GM19324 (cell line): ENCODE data around the gene ACTMAP.
A peak's percentile ranks its signal among the peaks of the same experiment; 100 is the strongest.
"Not testable (repeated sequence)": the region's sequence is repeated elsewhere in the genome, so short reads cannot be mapped to it uniquely, and the experiment has no call there.

ENCODE experiments used
- ATAC-seq: cut with Tn5 transposase; IDR thresholded peaks from one replicate; pipeline ENCODE4 v1.9.1; 2021; ENCODE audit warnings: mild to moderate bottlenecking, moderate library complexity; ENCODE audit not compliant: unreplicated experiment, low FRiP score

Gene ACTMAP, protein sequence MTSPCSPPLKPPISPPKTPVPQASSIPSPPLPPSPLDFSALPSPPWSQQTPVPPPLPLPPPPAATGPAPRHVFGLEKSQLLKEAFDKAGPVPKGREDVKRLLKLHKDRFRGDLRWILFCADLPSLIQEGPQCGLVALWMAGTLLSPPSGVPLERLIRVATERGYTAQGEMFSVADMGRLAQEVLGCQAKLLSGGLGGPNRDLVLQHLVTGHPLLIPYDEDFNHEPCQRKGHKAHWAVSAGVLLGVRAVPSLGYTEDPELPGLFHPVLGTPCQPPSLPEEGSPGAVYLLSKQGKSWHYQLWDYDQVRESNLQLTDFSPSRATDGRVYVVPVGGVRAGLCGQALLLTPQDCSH

GRCh38 chr19:40750058-40750873 is at the start of gene ACTMAP:
Gene ACTMAP, minus strand, starts transcription at chr19:40750477. Its CDS starts 674 bp downstream, at chr19:40749803.
- peak; percentile 86 for ATAC-seq

GRCh38 chr19:40799558-40800338 is 49.5 kb upstream of the ACTMAP start:
- ATAC-seq: no peak

GRCh38 chr19:40798683-40799557 is 48.6 kb upstream of the ACTMAP start, which contains the start of gene EGLN2:
Gene EGLN2, plus strand, starts transcription at chr19:40799191. Its CDS starts 1,382 bp downstream, at chr19:40800573.
- peak; percentile 85 for ATAC-seq

DNA sequence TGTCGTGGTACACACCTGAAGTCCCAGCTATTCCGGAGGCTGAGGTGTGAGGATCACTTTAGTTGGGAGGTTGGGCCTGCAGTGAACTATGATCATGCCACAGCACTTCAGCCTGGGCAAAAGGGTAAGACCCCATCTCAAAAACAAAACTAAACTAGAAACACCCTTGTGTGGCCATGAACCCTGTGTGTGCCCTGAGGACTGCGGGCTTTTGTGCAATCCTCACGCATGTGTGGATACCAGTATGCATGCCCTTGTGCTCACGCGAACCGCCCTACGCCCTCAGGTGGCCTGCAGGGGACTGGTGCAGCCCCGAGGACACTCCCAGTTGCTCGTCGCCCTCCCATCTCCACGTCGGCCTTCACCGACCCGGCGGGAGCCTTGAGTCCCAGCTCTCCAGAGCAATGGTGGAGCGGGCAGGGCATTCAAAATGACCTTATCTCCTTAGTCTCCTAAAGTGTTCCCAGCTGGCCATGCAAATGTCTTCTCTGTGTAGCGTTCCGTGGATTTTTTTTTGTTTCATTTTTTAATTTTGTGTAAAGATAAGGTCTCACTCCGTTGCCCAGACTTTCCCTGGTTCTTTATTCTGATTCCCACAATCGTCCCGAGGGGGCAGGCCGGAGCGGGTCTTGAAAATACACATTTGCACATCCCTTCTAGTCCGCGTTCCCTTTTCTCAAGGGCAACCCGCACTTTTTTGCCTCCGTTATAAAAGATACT is 47.8 kb upstream of the ACTMAP start:
- ATAC-seq: no peak

DNA sequence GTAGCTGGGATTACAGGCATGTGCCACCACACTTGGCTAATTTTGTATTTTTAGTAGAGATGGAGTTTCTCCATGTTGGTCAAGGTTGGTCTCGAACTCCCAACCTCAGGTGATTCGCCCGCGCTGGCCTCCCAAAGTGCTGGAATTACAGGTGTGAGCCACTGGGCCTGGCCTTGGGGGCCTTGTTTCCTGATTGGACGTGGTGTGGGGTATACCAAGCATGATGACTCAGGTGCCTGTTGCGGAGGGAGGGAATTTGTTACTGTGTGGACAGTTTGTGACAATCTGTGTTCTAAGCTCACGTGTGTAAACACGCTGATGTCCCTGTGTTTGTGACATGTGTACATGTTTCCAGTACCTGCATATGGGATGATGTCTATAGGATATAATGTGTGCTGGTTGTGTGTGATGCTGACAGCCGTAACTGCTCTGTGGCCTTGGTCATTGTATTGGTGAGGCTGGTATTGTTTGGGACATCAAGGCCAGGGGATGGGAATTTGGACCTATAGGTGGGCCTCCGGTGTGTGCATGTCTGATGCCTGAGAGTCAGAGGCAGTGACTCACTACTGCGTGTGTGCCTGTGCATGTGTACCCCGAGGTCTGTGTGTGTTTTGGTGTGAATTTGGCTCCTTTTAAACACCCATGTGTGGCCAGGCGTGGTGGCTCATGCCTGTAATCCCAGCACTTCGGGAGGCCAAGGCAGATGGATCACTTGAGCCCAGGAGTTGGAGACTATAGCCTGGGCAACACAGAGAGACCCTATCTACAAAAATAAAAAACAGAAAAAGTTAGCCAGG is 47.1 kb upstream of the ACTMAP start:
- no peak for ATAC-seq

- ATAC-seq: no peak
Measured at GRCh38 chr19:40791996-40792395, 41.7 kb upstream of the ACTMAP start.

DNA sequence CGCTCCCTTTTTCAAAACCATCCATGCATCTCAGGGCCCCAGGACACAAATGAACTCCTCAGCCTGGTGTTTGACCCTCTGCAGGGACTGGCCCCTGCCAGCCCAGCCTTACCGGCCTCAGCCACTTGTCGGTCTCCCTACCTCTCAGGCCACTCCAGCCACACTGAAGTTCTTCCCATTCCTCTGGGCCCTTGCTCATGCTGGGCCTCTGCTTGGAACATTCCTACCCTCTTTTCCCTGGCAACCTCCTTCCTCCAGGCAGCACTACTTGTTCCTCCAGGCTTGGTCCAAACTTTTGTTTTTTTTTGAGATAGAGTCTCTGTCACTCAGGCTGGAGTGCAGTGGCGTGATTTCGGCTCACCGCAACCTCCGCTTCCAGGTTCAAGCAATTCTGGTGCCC is 41.1 kb upstream of the ACTMAP start:
- ATAC-seq: no peak

- ATAC-seq: no peak
Measured at GRCh38 chr19:40786060-40787037, 36.1 kb upstream of the ACTMAP start.

- no peak for ATAC-seq
Measured at GRCh38 chr19:40785526-40785925, 35.2 kb upstream of the ACTMAP start.

GRCh38 chr19:40784146-40784545 is 33.9 kb upstream of the ACTMAP start:
- not testable (repeated sequence) for ATAC-seq

GRCh38 chr19:40783711-40784110 is 33.4 kb upstream of the ACTMAP start:
- ATAC-seq: no peak

- ATAC-seq: no peak
Measured at GRCh38 chr19:40781140-40781539, 30.9 kb upstream of the ACTMAP start.

GRCh38 chr19:40780582-40780981 is 30.3 kb upstream of the ACTMAP start:
- no peak for ATAC-seq

DNA sequence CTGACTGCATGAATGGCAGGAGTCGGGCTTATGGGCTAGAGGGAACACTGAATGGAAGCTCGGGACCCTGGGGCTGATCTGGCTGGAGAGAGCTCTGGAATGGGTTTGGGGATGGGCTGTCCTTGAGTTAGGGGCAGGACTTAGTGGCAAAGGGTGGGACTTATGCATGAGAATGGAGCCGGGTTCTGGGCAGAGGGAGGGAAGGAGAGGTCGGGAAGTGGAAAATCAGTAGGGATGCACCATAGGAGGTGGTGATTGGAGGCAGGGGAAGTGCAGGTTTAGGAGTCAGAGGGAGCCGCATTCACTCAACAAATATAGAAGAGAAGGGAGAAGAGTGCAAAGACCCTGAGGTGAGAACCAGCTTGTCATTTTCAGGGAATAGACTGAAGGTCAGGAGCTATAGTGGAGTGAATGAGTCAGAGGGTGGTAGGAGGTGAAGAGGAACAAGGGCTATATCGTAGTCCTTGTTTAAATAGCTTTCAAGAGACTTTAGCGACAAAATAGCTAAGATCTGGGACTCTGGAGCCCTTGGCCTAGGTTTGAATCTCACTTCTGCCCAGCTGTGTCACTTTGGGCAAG is 28.5 kb upstream of the ACTMAP start:
- ATAC-seq: no peak

DNA sequence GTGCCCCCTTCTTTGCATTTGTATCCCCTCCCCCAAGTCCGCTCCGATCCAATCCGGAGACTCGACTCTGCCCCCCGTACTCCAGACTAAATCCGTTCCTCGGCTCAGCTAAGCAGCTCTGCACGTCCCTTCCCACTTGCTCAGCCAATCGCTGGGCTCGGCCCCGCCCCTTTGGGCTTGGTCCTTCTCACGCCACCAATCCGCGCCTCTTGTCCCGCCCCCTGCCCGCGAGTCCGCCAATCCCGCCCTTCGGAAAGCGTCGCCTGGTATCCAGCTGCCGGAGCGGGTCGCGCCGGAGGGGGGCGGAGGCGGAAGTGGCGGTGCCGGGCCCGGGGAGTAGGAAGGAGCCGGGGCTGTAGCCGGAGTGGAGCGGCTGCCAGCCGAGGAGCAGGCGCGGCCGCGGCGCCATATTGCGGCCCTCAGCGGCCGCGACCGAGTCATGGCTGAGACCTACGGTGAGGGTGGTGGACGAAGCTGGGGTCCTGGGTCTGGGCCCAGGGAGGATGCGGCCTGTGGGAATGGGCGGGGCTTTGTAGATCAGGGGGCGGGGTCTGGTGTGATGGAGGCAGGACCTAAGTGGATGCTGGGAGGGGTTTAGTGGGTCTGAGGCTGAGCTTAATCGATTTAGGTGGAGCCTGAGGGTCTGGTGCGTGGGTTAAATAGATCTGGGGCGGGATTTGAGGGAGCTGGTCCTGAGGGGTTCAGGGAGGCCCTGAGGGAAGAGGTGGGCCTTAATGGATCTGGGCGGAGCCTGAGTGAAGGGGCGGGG is 27.8 kb upstream of the ACTMAP start, which contains the start of gene RAB4B:
RAB4B (plus strand) TSS at position 311 of the 769 bp plus-strand sequence; CDS start at position 440, 129 bp downstream.
- ATAC-seq: peak; percentile 77

DNA sequence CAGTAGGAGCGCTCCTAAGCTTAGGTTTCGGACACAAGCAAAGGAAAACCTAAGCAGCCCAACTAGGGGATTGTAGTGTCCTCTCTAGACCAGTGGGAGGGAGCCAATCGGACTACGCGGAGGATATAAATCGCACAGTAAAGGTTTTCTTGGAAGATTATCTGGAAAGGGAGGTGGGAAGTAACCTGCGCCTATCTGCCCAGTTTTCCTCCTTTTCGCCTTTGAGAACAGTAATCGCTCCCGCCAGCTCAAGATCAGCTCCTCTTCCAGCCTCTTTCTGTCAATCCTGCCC is 27.3 kb upstream of the ACTMAP start:
- ATAC-seq: no peak
